GM23338 (cell line): Measurements from ENCODE around the gene FBLN2. TPM values are rescaled to one million over a fixed set of nuclear protein-coding genes. Genes with fewer than 3 reads are reported as not detected.

Experiments used
- ATAC-seq: fragments of 200-7000 bp; cut with Tn5 transposase; 3 replicates; pipeline ENCODE4 v1.9.1; 2020
- DNase-seq: peaks from one replicate; pipeline ENCODE4 v3.0.0-alpha.2; 2015; ENCODE audit warnings: low spot score
- H2AFZ ChIP-seq: fragments of 200-600 bp; sonication (generic); 2 replicates; pipeline ENCODE4 v1.8.0; 2016; ENCODE audit warnings: antibody characterized with exemption, mild to moderate bottlenecking, moderate library complexity
- H3F3A ChIP-seq: fragments of 200-600 bp; sonication (generic); replicated peaks from 2 replicates; pipeline ENCODE4 v1.8.0; 2017; ENCODE audit warnings: antibody characterized with exemption, mixed run types, low read depth
- H3K27ac ChIP-seq: fragments of 200-600 bp; sonication (generic); 2 replicates; pipeline ENCODE4 v1.6.1; 2016; ENCODE audit warnings: low read depth
- H3K27me3 ChIP-seq: fragments of 200-600 bp; sonication (generic); 2 replicates; pipeline ENCODE4 v1.8.0; 2016; ENCODE audit warnings: mild to moderate bottlenecking, mixed run types, moderate library complexity; ENCODE audit not compliant: insufficient read depth
- H3K36me3 ChIP-seq: fragments of 200-600 bp; sonication (generic); 2 replicates; pipeline ENCODE4 v1.8.0; 2016; ENCODE audit warnings: mild to moderate bottlenecking; ENCODE audit not compliant: insufficient read depth
- H3K4me1 ChIP-seq: fragments of 200-600 bp; sonication (generic); 2 replicates; pipeline ENCODE4 v1.8.0; 2016; ENCODE audit warnings: mild to moderate bottlenecking, moderate library complexity; ENCODE audit not compliant: insufficient read depth
- H3K4me2 ChIP-seq: fragments of 200-600 bp; sonication (generic); 2 replicates; pipeline ENCODE4 v1.7.1; 2017; ENCODE audit warnings: mixed run types
- H3K4me3 ChIP-seq: fragments of 200-600 bp; sonication (generic); 2 replicates; pipeline ENCODE4 v1.6.1; 2016; ENCODE audit warnings: mixed run types
- H3K79me2 ChIP-seq: fragments of 200-600 bp; sonication (generic); replicated peaks from 2 replicates; pipeline ENCODE4 v1.8.0; 2017; ENCODE audit warnings: mild to moderate bottlenecking; ENCODE audit not compliant: insufficient read depth
- H3K9me2 ChIP-seq: fragments of 200-600 bp; sonication (generic); 2 replicates; pipeline ENCODE4 v1.8.0; 2017; ENCODE audit not compliant: insufficient read depth
- H4K20me1 ChIP-seq: fragments of 200-600 bp; sonication (generic); replicated peaks from 2 replicates; pipeline ENCODE4 v1.8.0; 2017; ENCODE audit warnings: mild to moderate bottlenecking; ENCODE audit not compliant: insufficient read depth
- H3K27ac Mint-ChIP-seq: 2 replicates; pipeline ENCODE4 v1.8.0; 2020; ENCODE audit warnings: inconsistent platforms, mild to moderate bottlenecking, moderate library complexity, mixed read lengths
- H3K27me3 Mint-ChIP-seq: 3 replicates; pipeline ENCODE4 v1.8.0; 2022; ENCODE audit warnings: low read depth, mild to moderate bottlenecking, moderate library complexity, mixed read lengths, inconsistent platforms; ENCODE audit not compliant: insufficient read depth, poor library complexity
- H3K36me3 Mint-ChIP-seq: 3 replicates; pipeline ENCODE4 v1.8.0; 2021; ENCODE audit warnings: low read depth, mild to moderate bottlenecking, inconsistent platforms, moderate library complexity, mixed read lengths
- H3K4me1 Mint-ChIP-seq: 3 replicates; pipeline ENCODE4 v1.8.0; 2020; ENCODE audit warnings: mild to moderate bottlenecking, inconsistent platforms, mixed read lengths
- H3K4me3 Mint-ChIP-seq: 3 replicates; pipeline ENCODE4 v1.8.0; 2021; ENCODE audit warnings: moderate library complexity, mild to moderate bottlenecking, inconsistent platforms, mixed read lengths
- H3K9me3 Mint-ChIP-seq: 3 replicates; pipeline ENCODE4 v1.8.0; 2020; ENCODE audit warnings: moderate library complexity, mild to moderate bottlenecking, inconsistent platforms, mixed read lengths
- CREB1 ChIP-seq: fragments of 250-450 bp; sonication (Bioruptor Pico); IDR thresholded peaks from 2 replicates; pipeline ENCODE4 v1.5.0; 2020; ENCODE audit warnings: low read depth, mild to moderate bottlenecking, moderate library complexity
- CTCF ChIP-seq, 2 experiments: fragments of 200-600 bp in 1 of 2; sonication (generic) in 1 of 2; conservative IDR thresholded peaks; 2 replicates each; pipeline versions ENCODE4 v1.5.1 to v1.6.1; 2016 to 2017; ENCODE audit warnings: antibody characterized with exemption in 2 of 2, low read depth in 2 of 2, mild to moderate bottlenecking in 2 of 2, moderate library complexity in 1 of 2
- ETS1 ChIP-seq: IDR thresholded peaks from 2 replicates; pipeline ENCODE4 v1.6.1; 2016; ENCODE audit warnings: antibody characterized with exemption
- EZH2 ChIP-seq: fragments of 200-600 bp; sonication (generic); IDR thresholded peaks from one replicate; pipeline ENCODE4 v1.8.0; 2017; ENCODE audit warnings: antibody characterized with exemption, mild to moderate bottlenecking, low read depth; ENCODE audit not compliant: unreplicated experiment
- EZH2phosphoT487 ChIP-seq: fragments of 200-600 bp; sonication (generic); IDR thresholded peaks from one replicate; pipeline ENCODE4 v1.8.1; 2018; ENCODE audit warnings: antibody characterized with exemption; ENCODE audit not compliant: unreplicated experiment
- JUNB ChIP-seq: IDR thresholded peaks from one replicate; pipeline ENCODE4 v1.6.1; 2016; ENCODE audit warnings: antibody characterized with exemption; ENCODE audit not compliant: unreplicated experiment
- POLR2AphosphoS5 ChIP-seq: IDR thresholded peaks from 2 replicates; pipeline ENCODE4 v1.6.1; 2016; ENCODE audit warnings: antibody characterized with exemption, low read depth
- REST ChIP-seq: IDR thresholded peaks from one replicate; pipeline ENCODE4 v1.6.1; 2018; ENCODE audit warnings: antibody characterized with exemption; ENCODE audit not compliant: unreplicated experiment
- STAT1 ChIP-seq: IDR thresholded peaks from one replicate; pipeline ENCODE4 v1.6.1; 2016; ENCODE audit warnings: antibody characterized with exemption; ENCODE audit not compliant: unreplicated experiment
- ZNF114 ChIP-seq: fragments of 250-450 bp; sonication (Bioruptor Pico); IDR thresholded peaks from 2 replicates; pipeline ENCODE4 v1.5.0; 2020; ENCODE audit warnings: mild to moderate bottlenecking, moderate library complexity
- ZNF331 ChIP-seq: fragments of 250-450 bp; sonication (Bioruptor Pico); IDR thresholded peaks from 2 replicates; pipeline ENCODE4 v1.5.0; 2020; ENCODE audit warnings: low read depth, mild to moderate bottlenecking, moderate library complexity
- ZNF462 ChIP-seq: fragments of 250-450 bp; sonication (Bioruptor Pico); IDR thresholded peaks from 2 replicates; pipeline ENCODE4 v1.5.0; 2020; ENCODE audit warnings: mild to moderate bottlenecking, moderate library complexity
- polyA plus RNA-seq: library from polyadenylated mRNA; unstranded; fragments of >200 nt; fragmentation: Nextera tagmentation; extraction: Ambion mirVana; gene quantifications from 2 replicates; pipeline ENCODE4 v1.2.1, GENCODE V29; 2016
- total RNA-seq: library from RNA; depleted of rRNA; stranded (reverse); fragments of >200 nt; shearing (Covaris generic); gene quantifications from 2 replicates; pipeline ENCODE4 v1.2.3, GENCODE V29; 2014

Gene FBLN2
- total and polyA plus RNA-seq, 2 experiments from 2014 or later, result 18.8 to 26.8 TPM

GRCh38 chr3:13613343-13614190 is 64.6 kb downstream of the FBLN2 start:
- Histone ChIP-seq H3F3A (no peaks in the 10 kb centered on the region), H3K27me3 (no peaks in the 10 kb centered on the region), H4K20me1 (no peaks in the 10 kb centered on the region), H3K79me2 (no peaks in the 10 kb centered on the region), H3K9me2 (0 out of 2 replicates have a peak, but pooled peaks cover 9% of the 10 kb centered on the region), H3K4me2 (no peak overlapping the region), H3K27ac (no peak overlapping the region), H3K36me3 (no peaks in the 10 kb centered on the region), H3K4me3 (no peak overlapping the region), H3K4me1 (no peaks in the 10 kb centered on the region), H2AFZ (no peak overlapping the region)
- DNase-seq, result no peak
- no peaks in the 10 kb centered on the region for H3K9me3 Mint-ChIP-seq
- H3K27me3 Mint-ChIP-seq, result peaks cover 1% of the 10 kb centered on the region
- no peak overlapping the region for H3K27ac Mint-ChIP-seq
- H3K4me3 Mint-ChIP-seq, result no peak overlapping the region
- H3K4me1 Mint-ChIP-seq, result no peaks in the 10 kb centered on the region
- ATAC-seq, result no peak
- TF ChIP-seq ETS1 (no peak), ZNF462 (CRISPR knock-in tag) (no peak), REST (no peak), ZNF331 (CRISPR knock-in tag) (no peak), ZNF114 (CRISPR knock-in tag) (no peak), CREB1 (CRISPR knock-in tag) (no peak), POLR2AphosphoS5 (no peak), EZH2 (no peak), CTCF (conservative IDR thresholded peaks at IDR 0.05; ENCODE audit: low read depth in 2 of 2) (no peak), EZH2phosphoT487 (no peak), STAT1 (no peak), JUNB (no peak)
- peaks cover 8% of the 10 kb centered on the region for H3K36me3 Mint-ChIP-seq
